ENCODE measurements around the gene CADPS2. TPM values are rescaled to one million over a fixed set of nuclear protein-coding genes. Genes with fewer than 3 reads are reported as not detected.

CADPS2 gene
- total RNA-seq, 2 donors from 2014 or later = 31.9 to 63.9 TPM

GRCh38 chr7:122719010-122719578 is 167.2 kb downstream of the CADPS2 start:
- Histone ChIP-seq H3K4me1 (peaks cover 4% of the 10 kb centered on the region), H3K9me3 (no peaks in the 10 kb centered on the region), H3K27ac (no peak overlapping the region), H3K4me3 (no peak overlapping the region), H3K27me3 (no peaks in the 10 kb centered on the region), H3K36me3 (replicated peaks in 1 of 2; ENCODE audit: insufficient read depth in 1 of 2, low read depth in 2 of 2) (no peaks in the 10 kb centered on the region)
- no peak for TF ChIP-seq POLR2A (IDR thresholded peaks at IDR 0.05)
- TF ChIP-seq CTCF (IDR thresholded peaks at IDR 0.05) = no peak
- DNase-seq (no peak), ATAC-seq (no peak)
- intact Hi-C loops (cut with DNase I) = no loop called here
- WGBS, 2 donors = 84 to 90% methylated on average over 4 of the region's 4 CpGs

- Histone ChIP-seq H3K4me3 (no peak overlapping the region), H3K36me3 (replicated peaks in 1 of 2; ENCODE audit: insufficient read depth in 1 of 2, low read depth in 2 of 2) (no peaks in the 10 kb centered on the region), H3K4me1 (peaks cover 17% of the 10 kb centered on the region), H3K27me3 (no peaks in the 10 kb centered on the region), H3K27ac (no peak overlapping the region), H3K9me3 (no peaks in the 10 kb centered on the region)
- no peak for TF ChIP-seq CTCF (IDR thresholded peaks at IDR 0.05)
- no peak for TF ChIP-seq POLR2A (IDR thresholded peaks at IDR 0.05)
- no peak for DNase-seq
- ATAC-seq = no peak
- WGBS, 2 donors = 90 to 95% methylated on average over 6 of the region's 6 CpGs
- intact Hi-C loops (cut with DNase I) = no loop called here
Measured at GRCh38 chr7:122717356-122718089, 168.7 kb downstream of the CADPS2 start.

- no peaks in the 10 kb centered on the region for H3K36me3 ChIP-seq (replicated peaks in 1 of 2; ENCODE audit: insufficient read depth in 1 of 2, low read depth in 2 of 2)
- H3K4me3 ChIP-seq = no peak overlapping the region
- no peaks in the 10 kb centered on the region for H3K9me3 ChIP-seq
- ATAC-seq (no peak), DNase-seq (no peak)
- 85 to 90% methylated on average over 3 of the region's 3 CpGs for WGBS, 2 donors
- H3K4me1 ChIP-seq = peaks cover 25% of the 10 kb centered on the region
- intact Hi-C loops (cut with DNase I) = no loop called here
- TF ChIP-seq CTCF (IDR thresholded peaks at IDR 0.05) (no peak), POLR2A (IDR thresholded peaks at IDR 0.05) (no peak)
- H3K27me3 ChIP-seq = no peaks in the 10 kb centered on the region
- no peak overlapping the region for H3K27ac ChIP-seq
Measured at GRCh38 chr7:122715183-122715582, 171.1 kb downstream of the CADPS2 start.

- Histone ChIP-seq H3K4me1 (peaks cover 25% of the 10 kb centered on the region), H3K36me3 (replicated peaks in 1 of 2; ENCODE audit: insufficient read depth in 1 of 2, low read depth in 2 of 2) (no peaks in the 10 kb centered on the region), H3K9me3 (no peaks in the 10 kb centered on the region), H3K27me3 (no peaks in the 10 kb centered on the region), H3K27ac (no peak overlapping the region), H3K4me3 (no peak overlapping the region)
- intact Hi-C loops (cut with DNase I) = no loop called here
- no peak for TF ChIP-seq POLR2A (IDR thresholded peaks at IDR 0.05)
- TF ChIP-seq CTCF (IDR thresholded peaks at IDR 0.05) = no peak
- WGBS, 2 donors = 52 to 72% methylated on average over 1 of the region's 1 CpG
- no peak for DNase-seq
- ATAC-seq = no peak
Measured at GRCh38 chr7:122710916-122711315, 175.3 kb downstream of the CADPS2 start.

All from body of pancreas (tissue), 4 donors.